Cardiac muscle cell (in vitro differentiated cells and primary cell): Measurements from ENCODE around the gene PHTF2. TPM values are rescaled to one million over a fixed set of nuclear protein-coding genes. Genes with fewer than 3 reads are reported as not detected.
A peak's percentile ranks its signal among the peaks of the same experiment; 100 is the strongest.

ENCODE experiments used
- DNase-seq, 2 donors: peaks; one replicate each; pipeline versions ENCODE4 v3.0.0 to v3.0.0-alpha.2; 2010 to 2017; ENCODE audit warnings: low read depth in 1 of 2, low spot score in 1 of 2
- H3K27ac ChIP-seq: fragments of 200-600 bp; sonication (generic); 2 replicates; pipeline ENCODE4 v1.5.1; 2016
- H3K27me3 ChIP-seq: fragments of 200-600 bp; sonication (generic); 2 replicates; pipeline ENCODE4 v1.6.0; 2016; ENCODE audit warnings: control low read depth
- H3K36me3 ChIP-seq: fragments of 200-600 bp; sonication (generic); 2 replicates; pipeline ENCODE4 v1.5.1; 2016; ENCODE audit warnings: control low read depth
- H3K4me1 ChIP-seq: fragments of 200-600 bp; sonication (generic); 2 replicates; pipeline ENCODE4 v1.8.1; 2017; ENCODE audit warnings: low read depth, mild to moderate bottlenecking, mixed run types
- H3K4me3 ChIP-seq: fragments of 200-600 bp; sonication (generic); 2 replicates; pipeline ENCODE4 v1.5.1; 2016; ENCODE audit warnings: mild to moderate bottlenecking
- H3K9me3 ChIP-seq: fragments of 200-600 bp; sonication (generic); 2 replicates; pipeline ENCODE4 v1.5.1; 2017; ENCODE audit warnings: low read depth, mild to moderate bottlenecking, control low read depth
- CTCF ChIP-seq: IDR thresholded peaks from 2 replicates; pipeline ENCODE4 v1.5.1; 2012; ENCODE audit warnings: low read depth, mild to moderate bottlenecking, low read length
- polyA plus RNA-seq: library from polyadenylated mRNA; unstranded; fragments of >200 nt; fragmentation: Nextera tagmentation; extraction: Ambion mirVana; gene quantifications from 2 replicates; pipeline ENCODE4 v1.2.1, GENCODE V29; 2016
- total RNA-seq: library from RNA; depleted of rRNA; stranded (reverse); fragments of >200 nt; gene quantifications from 2 replicates; pipeline ENCODE4 v1.2.3, GENCODE V29; 2016

PHTF2 gene
- total and polyA plus RNA-seq, 2 experiments from 2014 or later = 28.4 to 36.6 TPM

GRCh38 chr7:77913977-77914607, 115.5 kb downstream of the PHTF2 start:
- no peak for DNase-seq
- no peak overlapping the region for H3K4me3 ChIP-seq
- H3K4me1 ChIP-seq = peaks cover 15% of the 10 kb centered on the region
- TF ChIP-seq CTCF = no peak
- H3K36me3 ChIP-seq = no peaks in the 10 kb centered on the region
- no peaks in the 10 kb centered on the region for H3K9me3 ChIP-seq
- no peak overlapping the region for H3K27ac ChIP-seq
- no peaks in the 10 kb centered on the region for H3K27me3 ChIP-seq

- Histone ChIP-seq H3K27me3 (no peaks in the 10 kb centered on the region), H3K4me3 (no peak overlapping the region), H3K27ac (peak overlapping the region; percentile 41), H3K36me3 (no peaks in the 10 kb centered on the region), H3K4me1 (peaks cover 5% of the 10 kb centered on the region), H3K9me3 (no peaks in the 10 kb centered on the region)
- DNase-seq = no peak
- no peak for TF ChIP-seq CTCF
Measured at GRCh38 chr7:77917500-77918262, 119.1 kb downstream of the PHTF2 start.

GRCh38 chr7:77918676-77919075, 120.1 kb downstream of the PHTF2 start:
- no peak overlapping the region for H3K27ac ChIP-seq
- no peak for DNase-seq
- no peak for TF ChIP-seq CTCF
- H3K27me3 ChIP-seq = no peaks in the 10 kb centered on the region
- no peaks in the 10 kb centered on the region for H3K36me3 ChIP-seq
- H3K4me3 ChIP-seq = no peak overlapping the region
- no peaks in the 10 kb centered on the region for H3K9me3 ChIP-seq
- H3K4me1 ChIP-seq = peaks cover 12% of the 10 kb centered on the region

GRCh38 chr7:77923419-77923818, 124.8 kb downstream of the PHTF2 start:
- Histone ChIP-seq H3K27ac (peak overlapping the region; percentile 73), H3K36me3 (no peaks in the 10 kb centered on the region), H3K4me1 (peaks cover 24% of the 10 kb centered on the region), H3K27me3 (no peaks in the 10 kb centered on the region), H3K9me3 (no peaks in the 10 kb centered on the region), H3K4me3 (no peak overlapping the region)
- TF ChIP-seq CTCF = no peak
- peak in 1 of 2 donors; percentile 43 for DNase-seq

GRCh38 chr7:77930496-77930895, 131.9 kb downstream of the PHTF2 start:
- no peak for DNase-seq
- no peaks in the 10 kb centered on the region for H3K9me3 ChIP-seq
- no peaks in the 10 kb centered on the region for H3K36me3 ChIP-seq
- no peak overlapping the region for H3K4me3 ChIP-seq
- no peak for TF ChIP-seq CTCF
- H3K27ac ChIP-seq = no peak overlapping the region
- H3K4me1 ChIP-seq = no peaks in the 10 kb centered on the region
- no peaks in the 10 kb centered on the region for H3K27me3 ChIP-seq
